Keratinocyte (primary cell): ENCODE data around the gene LIPF. TPM values are rescaled to one million over a fixed set of nuclear protein-coding genes. Genes with fewer than 3 reads are reported as not detected.
"Not testable (repeated sequence)": the region's sequence is repeated elsewhere in the genome, so short reads cannot be mapped to it uniquely, and the experiment has no call there.

ENCODE experiments used
- DNase-seq: peaks from one replicate; pipeline ENCODE4 v3.0.0-alpha.2; 2011; ENCODE audit warnings: low read depth, missing footprints, low spot score
- FAIRE-seq: peaks from 2 replicates; lab custom pipeline; 2011; peaks lifted over from hg19 to GRCh38; lab: Jason Lieb, UNC
- H2AFZ ChIP-seq: 2 replicates; pipeline ENCODE4 v1.6.0; 2012; ENCODE audit warnings: low read length, control low read depth, inconsistent platforms; ENCODE audit not compliant: control insufficient read depth
- H3K27ac ChIP-seq: 2 replicates; pipeline ENCODE4 v1.5.1; 2011; ENCODE audit warnings: low read length; ENCODE audit not compliant: control insufficient read depth, insufficient read depth
- H3K27me3 ChIP-seq: 3 replicates; pipeline ENCODE4 v1.6.0; 2011; ENCODE audit warnings: low read length; ENCODE audit not compliant: control insufficient read depth, insufficient read depth; ENCODE audit errors: extremely low read depth
- H3K36me3 ChIP-seq, 2 experiments: 2 replicates in 1 of 2; 3 replicates in 1 of 2; pipeline ENCODE4 v1.5.1; 2011; ENCODE audit warnings: low read length in 2 of 2, mild to moderate bottlenecking in 1 of 2; ENCODE audit not compliant: control insufficient read depth in 2 of 2, insufficient read depth in 2 of 2; ENCODE audit errors: extremely low read depth in 1 of 2
- H3K4me1 ChIP-seq: 3 replicates; pipeline ENCODE4 v1.5.1; 2011; ENCODE audit warnings: low read length; ENCODE audit not compliant: control insufficient read depth, insufficient read depth; ENCODE audit errors: extremely low read depth
- H3K4me2 ChIP-seq: 3 replicates; pipeline ENCODE4 v1.6.0; 2011; ENCODE audit warnings: low read depth, low read length; ENCODE audit not compliant: control insufficient read depth, insufficient read depth; ENCODE audit errors: extremely low read depth
- H3K4me3 ChIP-seq, 3 experiments: fragments of 200-600 bp in 1 of 3; sonication (generic) in 1 of 3; 2 replicates in 2 of 3; 3 replicates in 1 of 3; pipeline ENCODE4 v1.5.1; 2011 to 2016; ENCODE audit warnings: low read length in 3 of 3, mild to moderate bottlenecking in 3 of 3, control low read depth in 2 of 3, inconsistent platforms in 1 of 3, low read depth in 1 of 3, mixed read lengths in 1 of 3, mixed run types in 1 of 3, moderate library complexity in 1 of 3; ENCODE audit not compliant: control insufficient read depth in 2 of 3, insufficient read depth in 2 of 3; ENCODE audit errors: extremely low read depth in 1 of 3
- H3K79me2 ChIP-seq: 2 replicates; pipeline ENCODE4 v1.6.0; 2012; ENCODE audit warnings: low read length; ENCODE audit not compliant: control insufficient read depth, insufficient read depth
- H3K9ac ChIP-seq: 3 replicates; pipeline ENCODE4 v1.6.0; 2011; ENCODE audit warnings: low read length; ENCODE audit not compliant: control insufficient read depth, insufficient read depth; ENCODE audit errors: extremely low read depth
- H3K9me1 ChIP-seq: 3 replicates; pipeline ENCODE4 v1.6.0; 2011; ENCODE audit warnings: low read length; ENCODE audit not compliant: control insufficient read depth, insufficient read depth; ENCODE audit errors: extremely low read depth
- H3K9me3 ChIP-seq: 2 replicates; pipeline ENCODE4 v1.5.1; 2012; ENCODE audit warnings: low read depth, low read length; ENCODE audit not compliant: control insufficient read depth
- H4K20me1 ChIP-seq: 3 replicates; pipeline ENCODE4 v1.6.0; 2011; ENCODE audit warnings: low read length; ENCODE audit not compliant: control insufficient read depth, insufficient read depth; ENCODE audit errors: extremely low read depth
- CTCF ChIP-seq, 3 experiments: IDR thresholded peaks in 1 of 3; conservative IDR thresholded peaks in 1 of 3; optimal IDR thresholded peaks in 1 of 3; 2 replicates in 2 of 3; 3 replicates in 1 of 3; pipeline versions ENCODE3 to v1.5.1; 2011; ENCODE audit warnings: low read length in 3 of 3, mild to moderate bottlenecking in 3 of 3, moderate library complexity in 2 of 3, control low read depth in 1 of 3, inconsistent platforms in 1 of 3; ENCODE audit not compliant: insufficient read depth in 2 of 3; ENCODE audit errors: extremely low read depth in 1 of 3
- EZH2 ChIP-seq: IDR thresholded peaks from one replicate; pipeline ENCODE4 v1.6.1; 2012; ENCODE audit warnings: inconsistent platforms, mild to moderate bottlenecking, low read length, moderate library complexity
- dilution Hi-C: fragments of 300-500 bp; cut with MboI; formaldehyde crosslinking; loops from one replicate; pipeline ENCODE4 v1.7.0; 2020; ENCODE audit warnings: low sequenced_read_pairs; ENCODE audit not compliant: extremely low pct_ligation_motif_present
- polyA plus RNA-seq, 5 experiments: library from polyadenylated mRNA; depleted of rRNA in 3 of 5; stranded (reverse) in 3 of 5; stranded (forward) in 1 of 5; unstranded in 1 of 5; fragments of >200 nt; gene quantifications; 1 replicate in 1 of 5; 2 replicates in 3 of 5; 3 replicates in 1 of 5; pipeline versions ENCODE4 v1.2.1 to v1.2.3, GENCODE V29; 2011 to 2012; ENCODE audit warnings: missing spikeins in 2 of 5, low read depth in 1 of 5, low replicate concordance in 1 of 5

Gene LIPF
- polyA plus RNA-seq, 1 donor (not counting 4 experiments of a cell fraction or from before 2014, with no cell fraction given), result not detected

- Histone ChIP-seq H2AFZ (no peak within 1 kb of the TSS), H3K9me1 (no peaks in the 10 kb centered on the region), H3K4me3 (no peak within 1 kb of the TSS), H3K9me3 (no peaks in the 10 kb centered on the region), H3K4me1 (peaks cover 26% of the 10 kb centered on the region), H3K27ac (no peak within 1 kb of the TSS), H3K27me3 (no peaks in the 10 kb centered on the region), H3K36me3 (no peaks in the 10 kb centered on the region), H3K9ac (no peak within 1 kb of the TSS), H4K20me1 (no peaks in the 10 kb centered on the region), H3K4me2 (no peak within 1 kb of the TSS), H3K79me2 (no peaks in the 10 kb centered on the region)
- FAIRE-seq, result peak; percentile 26
- DNase-seq, result no peak
- dilution Hi-C loops, result no loop called here
- TF ChIP-seq CTCF (optimal IDR thresholded peaks at IDR 0.05 in 1 of 3, IDR thresholded peaks at IDR 0.05 in 1 of 3, conservative IDR thresholded peaks at IDR 0.05 in 1 of 3; ENCODE audit: extremely low read depth in 1 of 3, insufficient read depth in 2 of 3, low read length in 3 of 3), result no peak
- TF ChIP-seq EZH2, result no peak
These were observed 41.7 kb downstream of the LIPF start, which contains the start of gene LIPK for GRCh38 chr10:88705958-88706357. TSS of gene LIPK (plus strand) at chr10:88706249. CDS start at chr10:88724544, 18,295 bp downstream.

DNA sequence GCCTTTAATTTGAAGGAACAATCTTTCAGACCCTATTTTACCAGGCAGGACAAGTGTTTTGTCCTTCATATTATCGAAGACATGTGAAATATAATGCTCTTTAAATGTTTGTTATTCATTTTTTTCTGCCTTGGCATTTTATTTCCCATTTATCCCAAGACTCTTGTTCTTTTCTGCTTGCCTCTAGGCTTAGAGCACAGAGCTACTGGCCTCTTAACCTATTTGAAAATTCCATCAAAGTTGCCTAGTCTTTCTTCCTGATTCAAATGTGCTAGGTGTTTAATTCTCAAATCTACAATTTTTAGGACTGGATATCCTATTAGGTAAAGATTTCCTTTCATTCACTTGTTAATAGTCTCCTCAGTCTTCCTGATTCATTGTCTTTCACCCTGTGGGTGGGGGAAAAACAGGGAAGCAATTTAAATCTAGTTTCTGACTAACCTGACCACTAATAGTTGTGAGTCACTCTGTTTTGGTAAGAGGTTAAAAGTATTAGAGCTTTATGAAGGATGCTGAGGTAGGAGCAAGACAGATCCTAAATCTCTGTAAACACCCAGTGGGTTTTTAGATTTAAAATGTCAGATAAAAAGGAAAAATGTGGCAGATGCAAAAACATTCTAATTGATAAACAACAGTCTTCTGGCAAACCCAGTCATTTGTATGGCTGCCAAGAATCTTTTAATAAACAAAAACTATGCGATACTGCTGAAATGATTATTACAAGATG, 43.4 kb downstream of the LIPF start:
- Histone ChIP-seq H3K4me2 (peak overlapping the region; percentile 12), H3K27ac (peak overlapping the region; percentile 25), H3K79me2 (no peaks in the 10 kb centered on the region), H3K9ac (no peak overlapping the region), H3K27me3 (no peaks in the 10 kb centered on the region), H3K9me1 (no peaks in the 10 kb centered on the region), H3K4me1 (peaks cover 26% of the 10 kb centered on the region), H3K9me3 (no peaks in the 10 kb centered on the region), H3K36me3 (no peaks in the 10 kb centered on the region), H2AFZ (no peak overlapping the region), H4K20me1 (no peaks in the 10 kb centered on the region), H3K4me3 (no peak overlapping the region)
- dilution Hi-C loops, result no loop called here
- peak; percentile 82 for FAIRE-seq
- TF ChIP-seq CTCF (optimal IDR thresholded peaks at IDR 0.05 in 1 of 3, IDR thresholded peaks at IDR 0.05 in 1 of 3, conservative IDR thresholded peaks at IDR 0.05 in 1 of 3; ENCODE audit: extremely low read depth in 1 of 3, insufficient read depth in 2 of 3, low read length in 3 of 3) (no peak), EZH2 (no peak)
- DNase-seq, result no peak

DNA sequence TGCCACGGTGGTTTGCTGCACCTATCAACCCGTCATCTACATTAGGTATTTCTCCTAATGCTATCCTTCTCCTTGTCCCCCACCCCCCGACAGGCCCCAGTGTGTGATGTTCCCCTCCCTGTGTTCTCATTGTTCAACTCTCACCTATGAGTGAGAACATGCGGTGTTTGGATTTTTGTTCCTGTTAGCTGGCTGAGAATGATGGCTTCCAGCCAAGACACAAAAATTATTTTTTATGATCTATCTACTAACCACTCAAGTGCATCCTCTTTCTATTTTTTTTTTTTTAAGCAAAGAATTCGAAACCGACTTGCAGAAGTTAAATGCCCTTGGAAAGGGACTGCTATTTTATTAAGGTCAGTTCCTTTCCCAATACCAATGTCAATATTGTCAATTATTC, 45.1 kb downstream of the LIPF start:
- H2AFZ ChIP-seq, H3K9me3 ChIP-seq, H3K79me2 ChIP-seq, H4K20me1 ChIP-seq, H3K4me2 ChIP-seq, H3K4me3 ChIP-seq, dilution Hi-C loops, H3K36me3 ChIP-seq, DNase-seq, H3K27me3 ChIP-seq, H3K9me1 ChIP-seq, FAIRE-seq, H3K9ac ChIP-seq, H3K27ac ChIP-seq: not testable (repeated sequence)
- H3K4me1 ChIP-seq, result peaks cover 17% of the 10 kb centered on the region
